Sigmoid colon (tissue), 7 donors: ENCODE results near the gene BAD. TPM values are rescaled to one million over a fixed set of nuclear protein-coding genes. Genes with fewer than 3 reads are reported as not detected.

Experiments used
- DNase-seq: peaks from one replicate; pipeline ENCODE4 v3.0.0-alpha.2; 2019
- H3K27ac ChIP-seq, 4 donors: fragments of 200-600 bp; sonication (generic); one replicate each; pipeline ENCODE4 v1.5.1; 2016 to 2019; ENCODE audit warnings: mild to moderate bottlenecking in 1 of 4
- H3K27me3 ChIP-seq, 3 donors: fragments of 200-600 bp; sonication (generic); one replicate each; pipeline ENCODE4 v1.5.1; 2019; ENCODE audit warnings: mild to moderate bottlenecking in 1 of 3
- H3K36me3 ChIP-seq, 4 donors: fragments of 200-600 bp; sonication (generic); one replicate each; pipeline ENCODE4 v1.5.1; 2016 to 2019
- H3K4me1 ChIP-seq, 4 donors: fragments of 200-600 bp; sonication (generic); one replicate each; pipeline ENCODE4 v1.5.1; 2017 to 2019
- H3K4me3 ChIP-seq, 4 donors: fragments of 200-600 bp; sonication (generic); one replicate each; pipeline ENCODE4 v1.5.1; 2017 to 2019; ENCODE audit warnings: mild to moderate bottlenecking in 2 of 4, moderate library complexity in 1 of 4
- H3K9me3 ChIP-seq, 4 donors: fragments of 200-600 bp in 3 of 4; sonication (generic) in 3 of 4; one replicate each; pipeline versions ENCODE4 v1.5.1 to v1.6.1; 2013 to 2019
- EP300 ChIP-seq, 4 donors: sonication (generic); formaldehyde crosslinking; IDR thresholded peaks; one replicate each; pipeline ENCODE4 v1.6.1; 2017; ENCODE audit warnings: antibody characterized with exemption in 4 of 4
- POLR2A ChIP-seq, 2 donors: fragments of 450-650 bp; IDR thresholded peaks; one replicate each; pipeline ENCODE4 v1.6.1; 2016; ENCODE audit warnings: antibody characterized with exemption in 2 of 2, mild to moderate bottlenecking in 2 of 2, moderate library complexity in 2 of 2
- POLR2AphosphoS5 ChIP-seq, 4 donors: sonication (generic); formaldehyde crosslinking; IDR thresholded peaks; one replicate each; pipeline ENCODE4 v1.6.1; 2017; ENCODE audit warnings: antibody characterized with exemption in 4 of 4
- WGBS, 2 donors: extraction: QIAGEN DNeasy Blood & Tissue Kit; methylation state at CpG; one replicate each; pipeline ENCODE4 v1.1.7; 2013; 5-methylcytosine and 5-hydroxymethylcytosine counted together
- intact Hi-C: fragments of 100-400 bp; cut with DNase I; formaldehyde crosslinking; loops from one replicate; pipeline ENCODE4 v1.15.1; 2023
- polyA plus RNA-seq, 3 donors: library from polyadenylated mRNA; stranded (reverse); fragments of 200-250 nt; gene quantifications; one replicate each; pipeline ENCODE4 v1.2.3, GENCODE V29; 2013
- total RNA-seq, 4 donors: library from RNA; depleted of rRNA; stranded (reverse); fragments of >200 nt; gene quantifications; one replicate each; pipeline ENCODE4 v1.1.0, GENCODE V29; 2016
- TF ChIP-seq, protein P1 (sequence below), 4 experiments: fragments of 450-650 bp in 3 of 4; fragments of 200-600 bp in 1 of 4; IDR thresholded peaks; one replicate each; pipeline ENCODE4 v1.5.1; 2016 to 2019; ENCODE audit warnings: antibody characterized with exemption in 4 of 4, mild to moderate bottlenecking in 3 of 4, moderate library complexity in 2 of 4
- donor health status: healthy with polysubstance abuse.
- donor health status: Bipolar disorder and iron deficiency.
- donor health status: healthy.

The BAD gene
- 100 to 1,000 TPM in 3 of 4 donors, 10 to 100 TPM in 1; 95.3 to 143 (median 121) TPM for total RNA-seq
- polyA plus RNA-seq, result 100 to 1,000 TPM; 105 to 264 (median 244) TPM

DNA sequence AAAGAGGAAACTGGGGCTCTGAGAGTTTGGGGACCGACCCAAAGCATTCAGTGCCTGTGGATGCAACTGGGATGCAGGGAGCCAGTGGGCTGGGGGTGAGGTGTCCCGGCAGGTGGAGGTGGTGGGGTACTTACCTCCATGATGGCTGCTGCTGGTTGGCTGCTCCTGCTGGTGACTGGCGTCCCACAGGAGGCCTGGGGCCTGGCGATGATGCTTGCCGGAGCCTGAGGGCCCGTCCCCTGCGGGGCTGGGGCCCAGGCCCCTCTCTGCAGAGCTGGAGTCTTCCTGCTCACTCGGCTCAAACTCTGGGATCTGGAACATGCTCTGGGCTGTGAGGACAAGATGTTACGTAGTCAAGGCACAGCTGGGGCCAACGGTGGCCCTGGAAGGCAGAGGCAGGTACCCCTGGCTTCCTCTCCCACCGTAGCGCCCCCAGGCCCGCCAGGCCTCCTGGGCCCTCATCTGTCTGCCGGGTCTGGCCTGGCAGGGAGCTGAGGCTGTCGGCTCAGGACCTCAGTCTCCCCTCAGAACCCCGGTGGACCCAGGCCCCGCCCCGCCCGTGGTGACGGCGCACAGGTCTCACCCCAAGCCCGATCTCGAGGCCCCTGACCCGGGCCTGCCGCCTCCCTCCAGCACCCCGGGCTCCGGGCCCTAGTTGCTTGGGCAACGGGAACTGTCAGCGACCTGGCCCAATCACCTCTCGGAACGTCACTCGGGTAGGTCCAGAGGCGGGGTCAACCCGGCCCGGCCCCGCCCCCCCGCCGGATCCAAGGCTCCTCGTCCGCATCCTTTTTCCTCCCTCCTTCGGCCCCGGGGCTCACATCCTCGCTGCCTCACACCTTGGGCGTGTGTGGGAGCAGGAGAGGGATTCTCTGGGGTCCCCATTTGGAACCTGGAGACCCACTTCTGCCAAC lies at the start of gene BAD:
BAD (minus strand) TSS at position 618 of the 914 bp plus-strand sequence; CDS start at position 321, 297 bp downstream.
- peaks cover 0 to 1% (median 0%) of the 10 kb centered on the region in 3 donors for H3K27me3 ChIP-seq
- H3K36me3 ChIP-seq, result peaks cover 0 to 22% (median 13%) of the 10 kb centered on the region in 4 donors
- peak within 1 kb of the TSS; percentile 69 to 81 (median 76) for H3K4me3 ChIP-seq
- no peaks in the 10 kb centered on the region for H3K9me3 ChIP-seq
- TF ChIP-seq, protein P1, sequence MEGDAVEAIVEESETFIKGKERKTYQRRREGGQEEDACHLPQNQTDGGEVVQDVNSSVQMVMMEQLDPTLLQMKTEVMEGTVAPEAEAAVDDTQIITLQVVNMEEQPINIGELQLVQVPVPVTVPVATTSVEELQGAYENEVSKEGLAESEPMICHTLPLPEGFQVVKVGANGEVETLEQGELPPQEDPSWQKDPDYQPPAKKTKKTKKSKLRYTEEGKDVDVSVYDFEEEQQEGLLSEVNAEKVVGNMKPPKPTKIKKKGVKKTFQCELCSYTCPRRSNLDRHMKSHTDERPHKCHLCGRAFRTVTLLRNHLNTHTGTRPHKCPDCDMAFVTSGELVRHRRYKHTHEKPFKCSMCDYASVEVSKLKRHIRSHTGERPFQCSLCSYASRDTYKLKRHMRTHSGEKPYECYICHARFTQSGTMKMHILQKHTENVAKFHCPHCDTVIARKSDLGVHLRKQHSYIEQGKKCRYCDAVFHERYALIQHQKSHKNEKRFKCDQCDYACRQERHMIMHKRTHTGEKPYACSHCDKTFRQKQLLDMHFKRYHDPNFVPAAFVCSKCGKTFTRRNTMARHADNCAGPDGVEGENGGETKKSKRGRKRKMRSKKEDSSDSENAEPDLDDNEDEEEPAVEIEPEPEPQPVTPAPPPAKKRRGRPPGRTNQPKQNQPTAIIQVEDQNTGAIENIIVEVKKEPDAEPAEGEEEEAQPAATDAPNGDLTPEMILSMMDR (IDR thresholded peaks at IDR 0.05), result no peak
- TF ChIP-seq POLR2A (IDR thresholded peaks at IDR 0.05), result peak; percentile 39 to 78
- peak; percentile 74 to 83 (median 80) for TF ChIP-seq POLR2AphosphoS5 (IDR thresholded peaks at IDR 0.05)
- H3K27ac ChIP-seq, result peak within 1 kb of the TSS; percentile 96 to 99 (median 98)
- intact Hi-C loops, result loop anchor here (1.0 kb wide), 1 partner anchor 14 kb away; no protein-coding TSS in a partner anchor
- WGBS, 2 donors, result 2 to 3% methylated on average over 44 of the region's 44 CpGs
- DNase-seq, result peak; percentile 98
- peaks cover 0 to 31% (median 28%) of the 10 kb centered on the region in 4 donors for H3K4me1 ChIP-seq

DNA sequence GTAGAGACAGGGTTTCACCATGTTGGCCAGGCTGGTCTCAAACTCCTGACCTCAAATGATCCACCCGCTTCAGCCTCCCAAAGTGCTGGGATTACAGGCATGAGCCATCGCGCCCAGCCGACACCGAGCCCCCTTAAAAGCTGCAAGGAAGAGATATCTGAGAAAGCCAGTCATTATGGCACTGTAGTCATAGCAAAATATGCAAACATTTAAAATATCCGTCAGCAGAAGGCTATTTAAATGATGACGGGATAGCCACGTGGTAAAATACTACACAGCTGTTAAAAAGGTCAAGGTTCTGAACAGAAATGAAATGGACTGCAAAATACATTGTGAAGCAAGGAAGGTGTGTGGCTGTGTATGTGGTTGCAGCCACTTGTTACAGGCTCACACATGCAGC lies 49.1 kb upstream of the BAD start:
- TF ChIP-seq EP300 (IDR thresholded peaks at IDR 0.05), result no peak
- Histone ChIP-seq H3K9me3 (no peaks in the 10 kb centered on the region), H3K4me3 (no peak overlapping the region), H3K36me3 (no peaks in the 10 kb centered on the region), H3K4me1 (peaks cover 0 to 9% (median 3%) of the 10 kb centered on the region in 4 donors), H3K27ac (no peak overlapping the region), H3K27me3 (no peaks in the 10 kb centered on the region)
- WGBS, 2 donors, result 84 to 91% methylated on average over 8 of the region's 8 CpGs
- DNase-seq, result no peak
- intact Hi-C loops, result no loop called here

DNA sequence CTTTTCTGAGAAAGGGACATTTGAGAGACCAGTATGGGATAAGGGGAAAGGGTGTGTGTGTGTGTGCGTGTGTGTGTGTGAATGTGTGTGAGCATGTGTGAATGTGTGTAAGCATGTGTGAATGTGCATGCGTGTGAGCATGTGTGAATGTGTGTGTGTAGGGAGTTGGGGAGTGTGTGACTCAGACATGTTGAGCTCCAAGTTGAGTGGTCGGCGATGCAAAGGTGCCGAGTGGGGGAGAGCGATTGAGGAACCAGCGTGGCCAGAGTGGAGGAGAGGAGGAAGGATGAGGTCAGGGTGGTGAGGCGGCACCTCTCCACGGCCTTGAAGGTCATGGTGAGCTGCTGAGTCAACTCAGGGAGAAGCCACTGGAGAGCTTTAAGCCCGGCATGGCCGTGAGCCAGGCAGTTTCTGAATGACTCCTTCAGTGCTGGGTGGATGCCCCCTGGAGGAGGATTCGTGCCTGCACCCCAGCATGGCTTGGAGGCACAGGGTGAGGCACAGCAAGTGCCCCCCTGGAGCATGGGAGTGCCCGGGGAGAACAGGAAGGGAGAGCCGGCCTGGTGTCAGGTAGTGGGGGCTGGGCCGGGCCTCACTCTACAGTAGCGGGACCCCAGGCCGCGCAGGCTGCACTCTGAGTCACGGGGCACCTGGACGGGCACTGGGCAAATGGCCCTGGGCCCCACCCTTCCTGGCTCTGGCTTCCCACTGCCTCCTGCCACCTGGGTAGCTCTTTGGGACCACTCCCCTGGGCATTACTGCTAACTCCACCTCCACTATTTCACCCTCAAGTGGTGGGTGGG lies 47.3 kb upstream of the BAD start:
- no peaks in the 10 kb centered on the region for H3K36me3 ChIP-seq
- H3K27me3 ChIP-seq, result no peaks in the 10 kb centered on the region
- intact Hi-C loops, result no loop called here
- no peak overlapping the region for H3K27ac ChIP-seq
- WGBS, 2 donors, result 4 to 25% methylated on average over 20 of the region's 20 CpGs
- no peaks in the 10 kb centered on the region for H3K9me3 ChIP-seq
- DNase-seq, result peak; percentile 76
- H3K4me3 ChIP-seq, result no peak overlapping the region
- TF ChIP-seq POLR2A (IDR thresholded peaks at IDR 0.05), result no peak
- TF ChIP-seq POLR2AphosphoS5 (IDR thresholded peaks at IDR 0.05), result no peak
- TF ChIP-seq, protein P1 (IDR thresholded peaks at IDR 0.05), result peak in 1 of 4 experiments; percentile 8
- TF ChIP-seq EP300 (IDR thresholded peaks at IDR 0.05), result no peak
- H3K4me1 ChIP-seq, result peaks cover 0 to 9% (median 3%) of the 10 kb centered on the region in 4 donors

DNA sequence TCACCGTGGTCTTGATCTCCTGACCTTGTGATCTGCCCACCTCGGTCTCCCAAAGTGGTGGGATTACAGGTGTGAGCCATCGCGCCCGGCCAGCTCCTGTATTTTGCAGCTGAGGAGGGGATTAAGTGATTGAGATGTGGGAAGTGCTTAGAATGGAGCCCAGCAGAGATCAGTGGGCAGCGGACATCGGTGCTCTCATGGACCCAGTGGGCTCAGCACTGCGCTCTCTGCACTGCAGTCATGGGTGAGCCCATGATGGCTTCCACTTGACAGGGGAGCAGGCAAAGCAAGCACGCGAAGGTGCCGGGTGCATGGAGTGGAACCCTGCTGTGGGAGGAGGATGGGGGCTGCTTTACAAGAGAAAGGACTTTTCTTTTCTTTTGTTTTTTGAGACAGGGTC lies 46.4 kb upstream of the BAD start:
- DNase-seq, result no peak
- Histone ChIP-seq H3K4me1 (peaks cover 0 to 9% (median 3%) of the 10 kb centered on the region in 4 donors), H3K9me3 (no peaks in the 10 kb centered on the region), H3K4me3 (no peak overlapping the region), H3K36me3 (no peaks in the 10 kb centered on the region), H3K27ac (no peak overlapping the region), H3K27me3 (no peaks in the 10 kb centered on the region)
- TF ChIP-seq POLR2A (IDR thresholded peaks at IDR 0.05) (no peak), EP300 (IDR thresholded peaks at IDR 0.05) (no peak), POLR2AphosphoS5 (IDR thresholded peaks at IDR 0.05) (no peak)
- TF ChIP-seq, protein P1 (IDR thresholded peaks at IDR 0.05), result no peak
- intact Hi-C loops, result no loop called here
- 90 to 91% methylated on average over 11 of the region's 11 CpGs for WGBS, 2 donors

DNA sequence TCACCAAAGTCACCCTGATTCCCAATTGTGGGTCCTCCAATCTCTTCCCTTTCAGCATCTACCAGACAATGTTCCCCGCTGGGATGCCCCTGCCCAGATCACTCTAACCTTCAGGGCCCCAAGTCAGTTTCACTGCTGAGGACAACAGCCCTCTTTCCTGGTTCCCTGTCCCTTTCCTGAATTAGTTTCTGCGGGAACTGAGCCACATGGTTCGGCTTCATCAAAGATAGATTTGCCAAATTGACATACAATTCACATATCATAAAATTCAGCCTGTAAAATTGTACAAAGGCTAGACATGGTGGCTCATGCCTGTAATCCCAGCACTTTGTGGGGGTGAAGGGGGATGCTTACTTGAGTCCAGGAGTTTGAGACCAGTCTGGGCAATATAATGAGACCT lies 43.5 kb upstream of the BAD start:
- WGBS, 2 donors, result 16 to 68% methylated on average over 3 of the region's 3 CpGs
- no peaks in the 10 kb centered on the region for H3K9me3 ChIP-seq
- H3K36me3 ChIP-seq, result no peaks in the 10 kb centered on the region
- no peak overlapping the region for H3K4me3 ChIP-seq
- TF ChIP-seq, protein P1 (IDR thresholded peaks at IDR 0.05), result no peak
- TF ChIP-seq POLR2A (IDR thresholded peaks at IDR 0.05) (no peak), EP300 (IDR thresholded peaks at IDR 0.05) (no peak), POLR2AphosphoS5 (IDR thresholded peaks at IDR 0.05) (no peak)
- H3K4me1 ChIP-seq, result peaks cover 0 to 9% (median 3%) of the 10 kb centered on the region in 4 donors
- DNase-seq, result no peak
- no peak overlapping the region for H3K27ac ChIP-seq
- intact Hi-C loops, result no loop called here
- H3K27me3 ChIP-seq, result no peaks in the 10 kb centered on the region
